ENCODE results near the gene ZNF787. TPM values are rescaled to one million over a fixed set of nuclear protein-coding genes. Genes with fewer than 3 reads are reported as not detected.

ZNF787 gene
- total and polyA plus RNA-seq, 2 donors (not counting 3 experiments of a cell fraction or from before 2014, with no cell fraction given), result 11.6 to 32.7 TPM

DNA sequence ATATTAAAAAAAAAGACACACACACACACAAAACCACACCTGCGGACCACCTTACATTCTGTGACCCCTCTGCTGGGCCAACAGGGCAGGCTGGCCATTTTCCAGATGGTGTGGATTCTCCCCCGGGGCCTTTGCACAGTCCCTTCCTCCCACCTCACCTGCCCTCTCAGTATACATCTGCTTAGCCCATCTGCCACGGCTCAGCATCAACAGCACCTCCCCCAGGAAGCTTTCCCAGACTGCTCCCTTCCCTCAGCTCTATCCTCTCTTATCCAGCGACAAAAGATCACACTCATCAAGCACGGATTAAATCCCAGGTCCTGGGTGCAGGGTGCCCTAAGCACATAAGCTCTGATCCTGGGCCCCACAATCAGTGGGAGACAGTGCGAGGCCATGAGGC lies 4.5 kb downstream of the ZNF787 start:
- Histone ChIP-seq H3K27ac (ENCODE audit: insufficient read depth, low read depth, low read length) (no peak overlapping the region), H3K79me2 (ENCODE audit: control insufficient read depth, insufficient read depth, low read length) (peaks cover 81% of the 10 kb centered on the region), H2AFZ (ENCODE audit: low read depth, low read length) (no peak overlapping the region), H3K4me1 (ENCODE audit: control insufficient read depth, extremely low read depth, insufficient read depth, low read length) (peaks cover 28% of the 10 kb centered on the region), H3K9ac (replicated peaks; ENCODE audit: extremely low read depth, insufficient read depth, low read length) (no peak overlapping the region), H4K20me1 (replicated peaks; ENCODE audit: control insufficient read depth, extremely low read depth, insufficient read depth, low read length) (no peaks in the 10 kb centered on the region), H3K4me3 (replicated peaks in 1 of 3; ENCODE audit: insufficient read depth in 1 of 3, low read depth in 1 of 3, low read length in 3 of 3) (no peak overlapping the region), H3K4me2 (ENCODE audit: insufficient read depth, low read length) (no peak overlapping the region), H3K9me3 (replicated peaks; ENCODE audit: control insufficient read depth, insufficient read depth, low read length) (no peaks in the 10 kb centered on the region), H3K9me1 (replicated peaks; ENCODE audit: control insufficient read depth, extremely low read depth, insufficient read depth, low read length) (no peaks in the 10 kb centered on the region), H3K27me3 (ENCODE audit: control insufficient read depth in 2 of 2, insufficient read depth in 2 of 2, low read length in 2 of 2) (no peaks in the 10 kb centered on the region), H3K36me3 (ENCODE audit: control insufficient read depth in 2 of 2, extremely low read depth in 1 of 2, insufficient read depth in 2 of 2, low read length in 2 of 2) (no peaks in the 10 kb centered on the region)
- TF ChIP-seq GATA2 (IDR thresholded peaks at IDR 0.05; ENCODE audit: insufficient read depth, insufficient read length, low read depth, low read length), result no peak
- TF ChIP-seq EZH2 (IDR thresholded peaks at IDR 0.05; ENCODE audit: borderline replicate concordance, low read depth, low read length, severe bottlenecking), result no peak
- no peak for TF ChIP-seq POLR2A (IDR thresholded peaks at IDR 0.05; ENCODE audit: low read depth, low read length)
- no peak for TF ChIP-seq POLR2AphosphoS5 (IDR thresholded peaks at IDR 0.05; ENCODE audit: insufficient read depth, low read depth, low read length)
- TF ChIP-seq FOS (IDR thresholded peaks at IDR 0.05; ENCODE audit: borderline replicate concordance, insufficient read depth, low read length), result no peak
- TF ChIP-seq MYC (IDR thresholded peaks at IDR 0.05; ENCODE audit: low read depth, low read length), result no peak
- TF ChIP-seq, protein P1, sequence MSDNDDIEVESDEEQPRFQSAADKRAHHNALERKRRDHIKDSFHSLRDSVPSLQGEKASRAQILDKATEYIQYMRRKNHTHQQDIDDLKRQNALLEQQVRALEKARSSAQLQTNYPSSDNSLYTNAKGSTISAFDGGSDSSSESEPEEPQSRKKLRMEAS (IDR thresholded peaks at IDR 0.05; ENCODE audit: insufficient read depth, insufficient read length), result no peak
- TF ChIP-seq JUN (IDR thresholded peaks at IDR 0.05; ENCODE audit: borderline replicate concordance, insufficient read depth, insufficient read length, low read depth), result no peak
- TF ChIP-seq, protein P2, sequence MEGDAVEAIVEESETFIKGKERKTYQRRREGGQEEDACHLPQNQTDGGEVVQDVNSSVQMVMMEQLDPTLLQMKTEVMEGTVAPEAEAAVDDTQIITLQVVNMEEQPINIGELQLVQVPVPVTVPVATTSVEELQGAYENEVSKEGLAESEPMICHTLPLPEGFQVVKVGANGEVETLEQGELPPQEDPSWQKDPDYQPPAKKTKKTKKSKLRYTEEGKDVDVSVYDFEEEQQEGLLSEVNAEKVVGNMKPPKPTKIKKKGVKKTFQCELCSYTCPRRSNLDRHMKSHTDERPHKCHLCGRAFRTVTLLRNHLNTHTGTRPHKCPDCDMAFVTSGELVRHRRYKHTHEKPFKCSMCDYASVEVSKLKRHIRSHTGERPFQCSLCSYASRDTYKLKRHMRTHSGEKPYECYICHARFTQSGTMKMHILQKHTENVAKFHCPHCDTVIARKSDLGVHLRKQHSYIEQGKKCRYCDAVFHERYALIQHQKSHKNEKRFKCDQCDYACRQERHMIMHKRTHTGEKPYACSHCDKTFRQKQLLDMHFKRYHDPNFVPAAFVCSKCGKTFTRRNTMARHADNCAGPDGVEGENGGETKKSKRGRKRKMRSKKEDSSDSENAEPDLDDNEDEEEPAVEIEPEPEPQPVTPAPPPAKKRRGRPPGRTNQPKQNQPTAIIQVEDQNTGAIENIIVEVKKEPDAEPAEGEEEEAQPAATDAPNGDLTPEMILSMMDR (IDR thresholded peaks at IDR 0.05; ENCODE audit: extremely low read depth in 1 of 2, insufficient read depth in 1 of 2, low read depth in 1 of 2, low read length in 2 of 2), result no peak
- DNase-seq (ENCODE audit: low read depth, low spot score), result no peak
- FAIRE-seq, result no peak
- intact Hi-C loops (cut with micrococcal nuclease), result no loop called here
- dilution Hi-C loops (cut with MboI; ENCODE audit: extremely low pct_ligation_motif_present, low sequenced_read_pairs), result no loop called here
- POLR2A ChIA-PET, result no interaction called here
- no TSS peak for BruUV-seq (replicated peaks)
- CTCF ChIA-PET, result interaction anchor here (1.2 kb wide), 1 partner anchor 51 kb away, joined by 4 read pairs; no protein-coding TSS in a partner anchor

All from endothelial cell of umbilical vein (primary cell).